B cell (primary cell): ENCODE results near the gene PRR14. TPM values are rescaled to one million over a fixed set of nuclear protein-coding genes. Genes with fewer than 3 reads are reported as not detected.

Source experiments
- ATAC-seq: fragments of 200-7000 bp; cut with Tn5 transposase; one replicate; pipeline ENCODE4 v1.10.0; 2021; ENCODE audit warnings: low read depth, mild to moderate bottlenecking, moderate number of reproducible peaks, moderate library complexity
- CTCF ChIA-PET: fragments of 350-600 bp; sonication (Branson Sonifier 250); formaldehyde crosslinking; loops from one replicate; lab custom pipeline; 2021; ENCODE audit warnings: antibody characterized with exemption, inconsistent platforms; lab: Charles Lee
- POLR2A ChIA-PET: fragments of 350-600 bp; sonication (Branson Sonifier 250); formaldehyde crosslinking; loops from one replicate; lab custom pipeline; 2021; ENCODE audit warnings: antibody characterized with exemption; lab: Charles Lee
- DNase-seq: peaks from one replicate; pipeline ENCODE4 v3.0.0; 2013
- H2AFZ ChIP-seq: 2 replicates; pipeline ENCODE4 v1.6.1; 2012; ENCODE audit warnings: mild to moderate bottlenecking, low read depth, low read length; ENCODE audit not compliant: insufficient read depth, poor library complexity, severe bottlenecking
- H3K27ac ChIP-seq, 2 donors: 1 replicate in 1 of 2; 2 replicates in 1 of 2; pipeline ENCODE4 v1.5.1; 2012 to 2013; ENCODE audit warnings: low read length in 2 of 2, mild to moderate bottlenecking in 2 of 2, moderate library complexity in 1 of 2
- H3K27me3 ChIP-seq, 4 experiments: fragments of 200-600 bp in 1 of 4; sonication (generic) in 1 of 4; replicated peaks in 1 of 4; 1 replicate in 2 of 4; 2 replicates in 2 of 4; pipeline versions ENCODE4 v1.6.1 to v1.7.0; 2013 to 2016; ENCODE audit warnings: low read length in 3 of 4, mild to moderate bottlenecking in 2 of 4, mixed read lengths in 1 of 4, moderate library complexity in 1 of 4; ENCODE audit not compliant: insufficient read depth in 4 of 4, control insufficient read depth in 3 of 4; ENCODE audit errors: control extremely low read depth in 1 of 4
- H3K36me3 ChIP-seq, 2 experiments: replicated peaks in 1 of 2; 1 replicate in 1 of 2; 2 replicates in 1 of 2; pipeline versions ENCODE4 v1.6.1 to v1.7.1; 2013; ENCODE audit warnings: low read length in 1 of 2; ENCODE audit not compliant: insufficient read depth in 2 of 2, control insufficient read depth in 1 of 2; ENCODE audit errors: control extremely low read depth in 1 of 2, extremely low read depth in 1 of 2
- H3K4me1 ChIP-seq, 2 donors: fragments of 200-600 bp in 1 of 2; sonication (generic) in 1 of 2; 1 replicate in 1 of 2; 2 replicates in 1 of 2; pipeline versions ENCODE4 v1.5.1 to v1.6.1; 2013 to 2017; ENCODE audit warnings: low read length in 2 of 2; ENCODE audit not compliant: control insufficient read depth in 2 of 2, insufficient read depth in 2 of 2
- H3K4me2 ChIP-seq: replicated peaks from 2 replicates; pipeline ENCODE3; 2012; ENCODE audit warnings: mild to moderate bottlenecking, low read depth, low read length; ENCODE audit not compliant: poor library complexity, severe bottlenecking
- H3K4me3 ChIP-seq, 5 experiments: fragments of 200-600 bp in 1 of 5; sonication (generic) in 1 of 5; 1 replicate in 3 of 5; 2 replicates in 2 of 5; pipeline versions ENCODE4 v1.5.1 to v1.7.0; 2011 to 2016; ENCODE audit warnings: low read length in 4 of 5, mild to moderate bottlenecking in 4 of 5, low read depth in 2 of 5, control low read depth in 1 of 5, moderate library complexity in 1 of 5; ENCODE audit not compliant: insufficient read depth in 1 of 5; ENCODE audit errors: control extremely low read depth in 1 of 5, extremely low read depth in 1 of 5
- H3K79me2 ChIP-seq: fragments of 200-600 bp; sonication (generic); one replicate; pipeline ENCODE4 v1.6.0; 2016; ENCODE audit warnings: low read length; ENCODE audit not compliant: control insufficient read depth, insufficient read depth
- H3K9ac ChIP-seq: fragments of 200-600 bp; sonication (generic); 2 replicates; pipeline ENCODE4 v1.6.1; 2017; ENCODE audit warnings: mild to moderate bottlenecking, low read length, moderate library complexity
- H3K9me3 ChIP-seq, 3 donors: one replicate each; pipeline versions ENCODE4 v1.6.1 to v1.7.1; 2013; ENCODE audit warnings: low read length in 2 of 3; ENCODE audit not compliant: control insufficient read depth in 2 of 3, insufficient read depth in 1 of 3; ENCODE audit errors: control extremely low read depth in 1 of 3
- H4K20me1 ChIP-seq: 2 replicates; pipeline ENCODE4 v1.6.0; 2012; ENCODE audit warnings: mild to moderate bottlenecking, low read length; ENCODE audit not compliant: insufficient read depth, control insufficient read depth, poor library complexity, severe bottlenecking
- H3K27ac Mint-ChIP-seq: one replicate; pipeline ENCODE4 v1.8.0; 2021; ENCODE audit warnings: mixed read lengths
- H3K27me3 Mint-ChIP-seq: one replicate; pipeline ENCODE4 v1.8.0; 2021; ENCODE audit warnings: mixed read lengths
- H3K4me1 Mint-ChIP-seq: one replicate; pipeline ENCODE4 v1.8.0; 2021; ENCODE audit warnings: mixed read lengths
- H3K4me3 Mint-ChIP-seq: one replicate; pipeline ENCODE4 v1.8.0; 2021; ENCODE audit warnings: mixed read lengths
- H3K9me3 Mint-ChIP-seq: one replicate; pipeline ENCODE4 v1.8.0; 2022; ENCODE audit warnings: mixed read lengths; ENCODE audit not compliant: insufficient read depth
- EZH2 ChIP-seq: IDR thresholded peaks from 2 replicates; pipeline ENCODE4 v1.6.1; 2012; ENCODE audit warnings: borderline replicate concordance, low read depth, mild to moderate bottlenecking, moderate library complexity, low read length; ENCODE audit not compliant: insufficient read depth, poor library complexity, severe bottlenecking
- WGBS: methylation state at CpG from one replicate; pipeline ENCODE4 v1.1.5; 2013; ENCODE audit warnings: missing lambda C conversion rate; ENCODE audit not compliant: insufficient coverage; 5-methylcytosine and 5-hydroxymethylcytosine counted together
- intact Hi-C: fragments of 100-400 bp; cut with micrococcal nuclease; formaldehyde crosslinking; loops from one replicate; pipeline ENCODE4 v1.10.0; 2022
- polyA plus RNA-seq: library from polyadenylated mRNA; depleted of rRNA; stranded (reverse); fragments of >200 nt; gene quantifications from 2 replicates; pipeline ENCODE4 v1.2.3, GENCODE V29; 2012
- total RNA-seq, 2 donors: library from RNA; stranded (reverse); fragments of 120-200 nt in 1 of 2; gene quantifications; 1 replicate in 1 of 2; 2 replicates in 1 of 2; pipeline versions ENCODE4 v1.2.3 to v1.2.4, GENCODE V29; 2013 to 2022
- TF ChIP-seq, protein P1 (sequence below): fragments of 200-600 bp; IDR thresholded peaks from one replicate; pipeline ENCODE4 v1.8.0; 2022; ENCODE audit warnings: antibody characterized with exemption, mild to moderate bottlenecking

Gene PRR14
- total and polyA plus RNA-seq, 2 donors (not counting 1 experiment from before 2014, with no cell fraction given): 62.4 to 95.8 TPM

GRCh38 chr16:30699615-30700099 lies 48.9 kb downstream of the PRR14 start:
- Histone ChIP-seq H2AFZ (peak overlapping the region; percentile 86), H3K27me3 (no peaks in the 10 kb centered on the region), H3K36me3 (peaks cover 10 to 41% of the 10 kb centered on the region in 2 experiments), H3K9me3 (no peaks in the 10 kb centered on the region), H3K27ac (peak overlapping the region; percentile 73 to 100), H3K4me3 (peak overlapping the region in 4 of 5 experiments; percentile 95 to 100 (median 97)), H3K79me2 (peaks cover 52% of the 10 kb centered on the region), H3K9ac (peak overlapping the region; percentile 100), H4K20me1 (peaks cover 39% of the 10 kb centered on the region), H3K4me1 (peaks cover 15 to 18% of the 10 kb centered on the region in 2 donors), H3K4me2 (peak overlapping the region; percentile 92)
- no peak for ATAC-seq
- peaks cover 24% of the 10 kb centered on the region for H3K4me1 Mint-ChIP-seq
- H3K9me3 Mint-ChIP-seq: no peaks in the 10 kb centered on the region
- no peak for TF ChIP-seq EZH2
- TF ChIP-seq, protein P1, sequence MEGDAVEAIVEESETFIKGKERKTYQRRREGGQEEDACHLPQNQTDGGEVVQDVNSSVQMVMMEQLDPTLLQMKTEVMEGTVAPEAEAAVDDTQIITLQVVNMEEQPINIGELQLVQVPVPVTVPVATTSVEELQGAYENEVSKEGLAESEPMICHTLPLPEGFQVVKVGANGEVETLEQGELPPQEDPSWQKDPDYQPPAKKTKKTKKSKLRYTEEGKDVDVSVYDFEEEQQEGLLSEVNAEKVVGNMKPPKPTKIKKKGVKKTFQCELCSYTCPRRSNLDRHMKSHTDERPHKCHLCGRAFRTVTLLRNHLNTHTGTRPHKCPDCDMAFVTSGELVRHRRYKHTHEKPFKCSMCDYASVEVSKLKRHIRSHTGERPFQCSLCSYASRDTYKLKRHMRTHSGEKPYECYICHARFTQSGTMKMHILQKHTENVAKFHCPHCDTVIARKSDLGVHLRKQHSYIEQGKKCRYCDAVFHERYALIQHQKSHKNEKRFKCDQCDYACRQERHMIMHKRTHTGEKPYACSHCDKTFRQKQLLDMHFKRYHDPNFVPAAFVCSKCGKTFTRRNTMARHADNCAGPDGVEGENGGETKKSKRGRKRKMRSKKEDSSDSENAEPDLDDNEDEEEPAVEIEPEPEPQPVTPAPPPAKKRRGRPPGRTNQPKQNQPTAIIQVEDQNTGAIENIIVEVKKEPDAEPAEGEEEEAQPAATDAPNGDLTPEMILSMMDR: no peak
- no peaks in the 10 kb centered on the region for H3K27me3 Mint-ChIP-seq
- DNase-seq: no peak
- intact Hi-C loops: loop anchor here (2.0 to 10.0 kb wide), 6 partner anchors 17 to 727 kb away; partner anchors contain the start of genes ALDOA, DCTPP1, TAOK2 and ZNF768
- ChIA-PET POLR2A (interaction anchor here (0.6 to 1.2 kb wide), 2 partner anchors 24 to 48 kb away, joined by 4 to 5 read pairs; partner anchors contain the start of gene PHKG2), CTCF (interaction anchor here (0.6 to 0.7 kb wide), 2 partner anchors 68 to 174 kb away, joined by 3 read pairs; no protein-coding TSS in a partner anchor)
- 69% methylated on average over 6 of the region's 8 CpGs for WGBS
- H3K4me3 Mint-ChIP-seq: peak overlapping the region; percentile 95
- H3K27ac Mint-ChIP-seq: peak overlapping the region; percentile 96

- Histone ChIP-seq H3K9me3 (no peaks in the 10 kb centered on the region), H3K27me3 (no peaks in the 10 kb centered on the region), H2AFZ (no peak overlapping the region), H3K4me2 (no peak overlapping the region), H3K79me2 (peaks cover 54% of the 10 kb centered on the region), H3K4me3 (no peak overlapping the region), H3K9ac (no peak overlapping the region), H4K20me1 (peaks cover 44% of the 10 kb centered on the region), H3K4me1 (peaks cover 15 to 18% of the 10 kb centered on the region in 2 donors), H3K27ac (no peak overlapping the region), H3K36me3 (peaks cover 11 to 49% of the 10 kb centered on the region in 2 experiments)
- Mint-ChIP-seq H3K9me3 (no peaks in the 10 kb centered on the region), H3K4me1 (peaks cover 24% of the 10 kb centered on the region), H3K27me3 (no peaks in the 10 kb centered on the region), H3K4me3 (peak overlapping the region; percentile 95), H3K27ac (no peak overlapping the region)
- 97% methylated on average over 9 of the region's 9 CpGs for WGBS
- ChIA-PET CTCF (no interaction called here), POLR2A (no interaction called here)
- ATAC-seq (no peak), DNase-seq (no peak)
- TF ChIP-seq, protein P1: no peak
- no peak for TF ChIP-seq EZH2
- intact Hi-C loops: no loop called here
Measured at GRCh38 chr16:30700491-30700890, 49.7 kb downstream of the PRR14 start.
